ENCODE data around the gene TIA1. TPM values are rescaled to one million over a fixed set of nuclear protein-coding genes. Genes with fewer than 3 reads are reported as not detected.
"Not testable (repeated sequence)": the region's sequence is repeated elsewhere in the genome, so short reads cannot be mapped to it uniquely, and the experiment has no call there.

Gene TIA1
- total RNA-seq, 2 donors from 2014 or later = 82.2 to 84.0 TPM

GRCh38 chr2:70182689-70183088, 65.7 kb downstream of the TIA1 start:
- intact Hi-C loops (cut with DNase I, micrococcal nuclease) = no loop called here
- no peak for DNase-seq
- no peak for ATAC-seq

GRCh38 chr2:70181363-70181956, 67.0 kb downstream of the TIA1 start:
- ATAC-seq = no peak
- DNase-seq = peak in 1 of 2 donors; percentile 35
- intact Hi-C loops (cut with DNase I, micrococcal nuclease) = no loop called here

GRCh38 chr2:70173520-70173919, 74.9 kb downstream of the TIA1 start:
- DNase-seq (no peak), ATAC-seq (no peak)
- intact Hi-C loops (cut with DNase I, micrococcal nuclease) = no loop called here

- ATAC-seq; intact Hi-C loops (cut with DNase I, micrococcal nuclease); DNase-seq: not testable (repeated sequence)
Observed at GRCh38 chr2:70169654-70170245, 78.7 kb downstream of the TIA1 start.

GRCh38 chr2:70161069-70161534, 87.3 kb downstream of the TIA1 start:
- DNase-seq = no peak
- no peak for ATAC-seq
- intact Hi-C loops (cut with DNase I, micrococcal nuclease) = no loop called here

- intact Hi-C loops (cut with DNase I, micrococcal nuclease) = no loop called here
Observed at GRCh38 chr2:70160545-70160944, 87.9 kb downstream of the TIA1 start.

More at GRCh38 chr2:70160545-70160944, 87.9 kb downstream of the TIA1 start:
- DNase-seq (no peak), ATAC-seq (no peak)

Small RNAs within 50 kb of the gene (microRNA-seq; reads per million reads assigned to microRNA genes)
- gene MIR1285-2 = 0 reads per million in 2 donors

Other genes starting within 250 kb of the TIA1 start
- gene PCBP1, start 161.2 kb downstream of the TIA1 start, total RNA-seq = 100 to 1,000 TPM; 263 to 293 TPM
- gene C2orf42, start 57.6 kb downstream of the TIA1 start, total RNA-seq = 10 to 100 TPM in 1 of 2 donors, 1 to 10 TPM in 1; 7.8 to 13.9 TPM
- 10 to 100 TPM; 60.8 to 61.0 TPM for gene PCYOX1, start 9.5 kb upstream of the TIA1 start, total RNA-seq
- gene SNRPG, start 45.1 kb upstream of the TIA1 start, total RNA-seq = 10 to 100 TPM; 86.2 to 88.9 TPM
- gene FAM136A, start 53.4 kb upstream of the TIA1 start, total RNA-seq = 10 to 100 TPM; 37.4 to 55.5 TPM

Measured in left colon (tissue), 2 donors.